ENCODE results near the gene TNFRSF9.
A peak's percentile ranks its signal among the peaks of the same experiment; 100 is the strongest.
"Not testable (repeated sequence)": the region's sequence is repeated elsewhere in the genome, so short reads cannot be mapped to it uniquely, and the experiment has no call there.

TNFRSF9 gene

DNA sequence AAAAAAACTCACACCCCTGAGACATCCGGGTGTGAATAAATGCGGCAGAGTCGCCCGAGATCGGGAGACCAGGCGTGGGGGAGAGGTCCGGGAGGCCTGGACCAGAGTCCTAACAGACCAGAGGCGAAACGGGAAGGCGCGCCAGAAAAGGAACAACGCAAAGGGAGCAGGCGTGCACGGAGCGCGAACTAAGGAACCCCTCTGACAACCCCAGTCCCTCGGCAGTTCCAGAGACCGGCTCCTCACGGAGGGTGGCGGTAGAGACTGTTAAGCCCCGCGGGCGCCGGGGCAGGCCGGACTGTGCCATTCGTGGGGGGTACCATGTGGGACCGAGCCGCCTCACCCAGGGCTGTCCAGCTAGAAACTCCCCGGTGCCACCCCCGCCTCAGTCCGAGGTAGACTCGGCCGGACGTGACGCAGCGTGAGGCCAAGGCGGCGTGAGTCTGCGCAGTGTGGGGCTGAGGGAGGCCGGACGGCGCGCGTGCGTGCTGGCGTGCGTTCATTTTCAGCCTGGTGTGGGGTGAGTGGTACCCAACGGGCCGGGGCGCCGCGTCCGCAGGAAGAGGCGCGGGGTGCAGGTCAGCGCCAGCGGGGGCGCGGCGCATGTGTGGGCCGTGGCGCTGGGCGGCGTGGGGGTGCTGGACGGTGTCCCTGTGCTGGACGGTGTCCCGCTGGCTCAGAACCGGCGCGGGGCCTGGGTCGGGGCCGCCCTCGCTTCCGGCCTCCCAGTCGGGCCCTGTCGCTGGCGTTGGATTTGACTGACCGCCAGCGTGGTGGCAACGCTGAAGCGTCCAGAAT lies 20.8 kb upstream of the TNFRSF9 start, which contains the start of gene PARK7:
Gene PARK7, plus strand, starts transcription at position 496 of the 798 bp plus-strand sequence. CDS start 1,075 bp downstream, outside the sequence.
- H3K4me3 ChIP-seq (replicated peaks in 1 of 2; ENCODE audit: low read depth in 2 of 2, low read length in 2 of 2) = peak within 1 kb of the TSS; percentile 71 to 82
- DNase-seq (ENCODE audit: low read depth in 2 of 2) = peak; percentile 99 to 100
- TF ChIP-seq, protein P1, sequence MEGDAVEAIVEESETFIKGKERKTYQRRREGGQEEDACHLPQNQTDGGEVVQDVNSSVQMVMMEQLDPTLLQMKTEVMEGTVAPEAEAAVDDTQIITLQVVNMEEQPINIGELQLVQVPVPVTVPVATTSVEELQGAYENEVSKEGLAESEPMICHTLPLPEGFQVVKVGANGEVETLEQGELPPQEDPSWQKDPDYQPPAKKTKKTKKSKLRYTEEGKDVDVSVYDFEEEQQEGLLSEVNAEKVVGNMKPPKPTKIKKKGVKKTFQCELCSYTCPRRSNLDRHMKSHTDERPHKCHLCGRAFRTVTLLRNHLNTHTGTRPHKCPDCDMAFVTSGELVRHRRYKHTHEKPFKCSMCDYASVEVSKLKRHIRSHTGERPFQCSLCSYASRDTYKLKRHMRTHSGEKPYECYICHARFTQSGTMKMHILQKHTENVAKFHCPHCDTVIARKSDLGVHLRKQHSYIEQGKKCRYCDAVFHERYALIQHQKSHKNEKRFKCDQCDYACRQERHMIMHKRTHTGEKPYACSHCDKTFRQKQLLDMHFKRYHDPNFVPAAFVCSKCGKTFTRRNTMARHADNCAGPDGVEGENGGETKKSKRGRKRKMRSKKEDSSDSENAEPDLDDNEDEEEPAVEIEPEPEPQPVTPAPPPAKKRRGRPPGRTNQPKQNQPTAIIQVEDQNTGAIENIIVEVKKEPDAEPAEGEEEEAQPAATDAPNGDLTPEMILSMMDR (IDR thresholded peaks at IDR 0.05; ENCODE audit: low read depth, low read length) = peak; percentile 61

DNA sequence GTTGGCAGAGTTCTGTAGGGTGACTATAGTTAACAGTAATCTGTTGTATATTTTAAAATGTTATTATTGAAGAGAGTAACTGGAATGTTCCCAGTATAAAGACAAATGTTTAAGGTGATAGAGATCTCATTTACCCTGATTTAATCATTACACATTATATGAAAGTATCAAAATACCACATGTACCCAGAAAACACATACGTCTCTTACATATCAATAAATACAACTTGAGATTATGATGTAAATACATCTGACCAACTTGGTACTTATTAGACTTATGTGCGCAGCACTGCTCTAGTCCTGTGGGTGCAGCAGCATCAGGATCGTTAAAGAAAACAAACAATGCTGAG lies 20.2 kb upstream of the TNFRSF9 start:
- DNase-seq (ENCODE audit: low read depth in 2 of 2) = no peak
- H3K4me3 ChIP-seq (replicated peaks in 1 of 2; ENCODE audit: low read depth in 2 of 2, low read length in 2 of 2) = peak overlapping the region; percentile 71 to 72
- TF ChIP-seq, protein P1 (IDR thresholded peaks at IDR 0.05; ENCODE audit: low read depth, low read length) = no peak

DNA sequence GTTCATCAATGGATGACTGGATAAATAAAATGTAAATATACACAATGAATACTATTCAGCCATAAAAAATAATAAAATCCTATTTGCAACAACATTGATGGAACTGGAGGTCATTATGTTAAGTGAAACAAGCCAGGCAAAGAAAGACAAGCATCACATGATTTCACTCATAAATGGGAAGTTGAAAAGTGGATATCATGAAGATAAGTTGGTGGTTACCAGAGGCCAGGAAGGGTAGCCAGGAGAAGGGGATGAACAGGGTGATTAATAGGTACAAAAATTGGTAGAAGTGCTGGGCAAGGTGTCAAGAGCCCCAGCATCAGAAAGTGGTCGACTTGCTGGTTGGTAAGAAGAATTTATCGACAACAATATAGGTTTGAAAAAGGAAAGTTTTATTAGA lies 19.5 kb upstream of the TNFRSF9 start:
- TF ChIP-seq, protein P1 (IDR thresholded peaks at IDR 0.05; ENCODE audit: low read depth, low read length) = no peak
- DNase-seq (ENCODE audit: low read depth in 2 of 2) = no peak

DNA sequence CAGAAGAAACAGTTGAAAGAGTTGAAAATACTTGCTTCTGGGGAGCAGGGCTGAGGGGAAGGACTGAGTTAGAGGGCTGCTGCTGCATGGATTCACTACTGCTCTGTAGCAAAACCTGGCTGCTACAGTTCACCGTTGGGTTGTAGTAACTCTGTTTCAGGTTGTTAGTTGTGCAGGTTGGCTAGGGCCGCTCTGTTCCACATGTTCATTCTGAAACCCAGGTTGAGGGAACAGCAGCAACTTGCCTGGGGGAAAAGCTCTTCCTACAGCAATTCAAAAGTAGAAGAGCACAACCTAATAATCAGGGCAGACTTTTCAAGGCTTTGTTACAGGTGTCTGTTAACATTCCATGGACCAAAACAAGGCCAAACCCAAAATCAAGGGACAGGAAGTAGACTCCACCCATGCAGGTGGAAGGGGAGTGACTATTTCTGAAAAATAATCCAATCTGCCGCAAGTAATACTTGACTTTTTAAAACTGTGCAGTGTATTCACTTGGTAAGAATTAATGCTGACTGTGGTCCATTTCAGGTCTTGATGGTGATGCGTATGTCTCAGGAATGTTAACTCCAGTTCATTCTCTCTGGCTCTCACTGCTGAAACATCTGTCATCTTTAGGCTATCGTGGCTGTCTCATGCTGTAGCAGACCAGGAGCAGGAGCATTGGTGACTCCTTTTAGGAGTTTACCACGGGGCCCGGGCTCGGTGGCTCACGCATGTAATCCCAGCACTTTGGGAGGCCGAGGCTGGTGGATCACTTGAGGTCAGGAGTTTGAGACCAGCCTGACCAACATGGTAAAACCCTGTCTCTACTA lies 15.8 kb upstream of the TNFRSF9 start:
- H3K4me3 ChIP-seq (replicated peaks in 1 of 2; ENCODE audit: low read depth in 2 of 2, low read length in 2 of 2) = no peak overlapping the region
- TF ChIP-seq, protein P1 (IDR thresholded peaks at IDR 0.05; ENCODE audit: low read depth, low read length) = no peak
- peak in 1 of 2 donors; percentile 38 for DNase-seq (ENCODE audit: low read depth in 2 of 2)

More for the DNA sequence above, 19.5 kb upstream of the TNFRSF9 start:
- H3K4me3 ChIP-seq (replicated peaks in 1 of 2; ENCODE audit: low read depth in 2 of 2, low read length in 2 of 2) = no peak overlapping the region

DNA sequence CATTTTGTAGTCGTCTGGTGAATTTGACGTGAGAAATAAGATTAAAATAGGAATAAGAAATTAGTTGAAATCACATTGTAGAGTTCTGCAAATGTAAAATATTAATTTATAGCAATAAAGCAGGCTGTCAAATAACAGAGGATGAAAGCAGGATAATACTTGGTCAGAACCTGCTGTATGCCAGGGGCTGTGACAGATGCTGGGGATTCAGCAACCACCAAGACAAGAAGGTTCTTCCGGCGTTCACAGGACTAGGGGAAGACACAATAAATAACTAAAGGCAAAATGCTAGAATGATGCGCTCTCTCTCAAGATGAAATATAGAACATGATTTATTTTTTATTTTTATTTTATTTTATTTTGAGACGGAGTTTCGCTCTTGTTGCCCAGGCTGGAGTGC lies 14.0 kb upstream of the TNFRSF9 start:
- H3K4me3 ChIP-seq (replicated peaks in 1 of 2; ENCODE audit: low read depth in 2 of 2, low read length in 2 of 2) = peak overlapping the region; percentile 58 to 59
- TF ChIP-seq, protein P1 (IDR thresholded peaks at IDR 0.05; ENCODE audit: low read depth, low read length) = no peak
- no peak for DNase-seq (ENCODE audit: low read depth in 2 of 2)

DNA sequence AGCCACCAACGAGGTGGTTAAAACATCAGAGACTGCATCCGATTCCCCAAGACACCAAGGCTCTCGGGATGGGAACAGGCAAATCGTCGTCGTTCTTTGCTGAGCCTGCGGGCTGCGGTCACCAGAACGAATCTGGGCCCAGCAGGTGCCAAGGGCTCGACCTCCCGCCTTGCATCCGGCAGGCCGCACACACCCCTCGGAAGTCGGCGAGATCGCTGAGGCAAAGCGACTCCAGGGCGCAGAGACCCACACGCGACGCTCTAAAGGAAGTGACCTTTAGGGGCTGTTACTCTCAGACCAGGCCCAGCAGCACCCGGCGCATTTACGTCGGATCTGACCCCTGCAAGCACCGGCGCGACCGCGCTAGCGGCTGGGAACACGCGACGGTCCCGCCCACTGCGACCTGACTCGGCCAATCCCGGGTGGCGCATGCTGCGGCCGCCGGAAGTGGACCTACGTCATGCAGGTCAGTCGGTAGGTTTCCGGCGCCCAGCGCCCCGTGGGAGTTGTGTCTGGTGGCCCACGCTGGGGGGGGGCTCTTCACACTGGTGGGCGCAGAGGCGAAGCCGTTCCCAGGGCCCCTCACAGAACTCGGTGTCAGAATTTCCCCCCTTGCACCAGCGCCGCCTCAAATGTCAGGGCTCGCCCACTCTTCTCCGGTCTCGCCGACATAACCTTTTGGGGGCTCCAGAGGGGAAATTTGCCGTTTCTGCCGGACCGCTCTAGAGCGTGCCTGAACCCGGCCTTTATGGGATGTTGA lies 13.4 kb upstream of the TNFRSF9 start:
- peak overlapping the region; percentile 58 to 59 for H3K4me3 ChIP-seq (replicated peaks in 1 of 2; ENCODE audit: low read depth in 2 of 2, low read length in 2 of 2)
- TF ChIP-seq, protein P1 (IDR thresholded peaks at IDR 0.05; ENCODE audit: low read depth, low read length) = no peak
- peak; percentile 82 to 93 for DNase-seq (ENCODE audit: low read depth in 2 of 2)

DNA sequence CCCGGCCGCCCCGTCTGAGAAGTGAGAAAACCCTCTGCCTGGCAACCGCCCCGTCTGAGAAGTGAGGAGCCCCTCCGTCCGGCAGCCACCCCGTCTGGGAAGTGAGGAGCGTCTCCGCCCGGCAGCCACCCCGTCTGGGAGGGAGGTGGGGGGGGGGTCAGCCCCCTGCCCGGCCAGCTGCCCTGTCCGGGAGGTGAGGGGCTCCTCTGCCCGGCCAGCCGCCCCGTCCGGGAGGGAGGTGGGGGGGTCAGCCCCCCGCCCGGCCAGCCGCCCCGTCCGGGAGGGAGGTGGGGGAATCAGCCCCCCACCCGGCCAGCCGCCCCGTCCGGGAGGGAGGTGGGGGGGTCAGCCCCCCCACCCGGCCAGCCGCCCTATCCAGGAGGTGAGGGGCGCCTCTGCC lies 12.2 kb upstream of the TNFRSF9 start:
- H3K4me3 ChIP-seq (replicated peaks in 1 of 2; ENCODE audit: low read depth in 2 of 2, low read length in 2 of 2); DNase-seq (ENCODE audit: low read depth in 2 of 2): not testable (repeated sequence)

Measured in cardiac fibroblast (primary cell).